ENCODE measurements around the gene SLC35D2.
"Not testable (repeated sequence)": the region's sequence is repeated elsewhere in the genome, so short reads cannot be mapped to it uniquely, and the experiment has no call there.

- not testable (repeated sequence) for TF ChIP-seq POLR2A, CTCF (IDR thresholded peaks at IDR 0.05)
Observed at GRCh38 chr9:96322210-96322609, 61.3 kb downstream of the SLC35D2 start.

Data from heart left ventricle (tissue), 13 donors.